ENCODE measurements around the gene SFXN2.
"Not testable (repeated sequence)": the region's sequence is repeated elsewhere in the genome, so short reads cannot be mapped to it uniquely, and the experiment has no call there.

Gene SFXN2

DNA sequence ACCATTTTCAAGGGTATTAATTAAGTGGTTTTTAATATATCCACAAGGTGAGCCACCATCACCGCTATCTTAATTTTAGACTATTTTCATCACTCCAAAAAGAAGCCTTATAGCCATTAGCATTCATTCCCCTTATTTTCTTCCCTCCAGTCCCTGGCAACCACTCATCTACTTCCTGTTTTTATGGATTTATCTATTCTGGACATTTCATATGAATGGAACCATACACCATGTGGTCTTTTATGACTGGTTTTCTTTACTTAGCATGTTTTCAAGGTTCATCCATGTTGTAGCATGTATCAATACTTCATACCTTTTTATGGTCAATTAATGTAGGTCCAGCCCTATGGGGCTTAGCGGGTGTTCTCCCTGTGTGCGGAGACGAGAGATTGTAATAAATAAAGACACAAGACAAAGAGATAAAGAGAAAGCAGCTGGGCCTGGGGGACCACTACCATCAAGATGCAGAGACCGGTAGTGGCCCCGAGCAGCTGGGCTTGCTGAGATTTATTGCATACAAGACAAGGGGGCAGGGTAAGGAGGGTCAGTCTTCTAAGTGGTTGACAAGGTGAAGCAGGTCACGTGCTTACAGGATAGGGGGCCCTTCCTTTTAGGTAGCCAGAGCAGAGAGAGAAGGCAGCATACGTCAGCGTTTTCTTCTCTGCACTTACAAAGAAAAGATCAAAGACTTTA is 44.0 kb downstream of the SFXN2 start:
- DNase-seq, result no peak

GRCh38 chr10:102758933-102759262 is 44.5 kb downstream of the SFXN2 start:
- DNase-seq, result not testable (repeated sequence)

GRCh38 chr10:102759497-102760210 is 45.2 kb downstream of the SFXN2 start:
- DNase-seq, result no peak

GRCh38 chr10:102761981-102762380 is 47.5 kb downstream of the SFXN2 start:
- DNase-seq, result no peak

DNA sequence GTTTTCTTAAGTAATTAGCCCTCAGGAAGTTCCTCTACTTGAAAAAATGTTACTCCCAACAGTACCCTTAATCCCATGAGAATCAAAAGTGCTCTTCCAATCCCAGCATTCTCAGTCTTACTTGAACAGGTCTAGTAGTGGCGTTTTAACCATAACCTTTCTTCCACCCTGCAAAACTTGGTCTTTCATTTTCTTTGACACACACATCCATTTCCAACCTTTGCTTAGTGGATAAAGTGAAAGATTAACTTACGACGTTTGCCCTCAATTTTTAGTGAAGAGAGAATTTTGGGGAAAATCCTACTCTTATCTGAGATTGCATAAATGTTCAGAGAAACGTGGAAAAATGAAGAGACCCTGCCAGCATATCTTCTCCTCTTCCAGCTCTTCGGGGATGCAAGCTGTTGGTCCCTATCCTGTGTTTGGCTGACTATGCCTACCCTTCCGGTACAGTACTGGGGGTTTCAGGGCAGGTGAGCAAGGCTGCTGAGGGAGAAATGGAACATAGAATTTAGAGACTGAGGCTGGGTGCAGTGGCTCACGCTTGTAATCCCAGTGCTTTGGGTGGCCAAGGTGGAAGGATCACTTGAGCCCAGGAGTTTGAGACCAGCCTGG is 48.1 kb downstream of the SFXN2 start:
- DNase-seq, result no peak

GRCh38 chr10:102763037-102763607 is 48.7 kb downstream of the SFXN2 start:
- DNase-seq, result no peak

- no peak for DNase-seq
Observed at GRCh38 chr10:102764470-102765161, 50.2 kb downstream of the SFXN2 start.

- no peak for DNase-seq
Observed at GRCh38 chr10:102765336-102765735, 50.9 kb downstream of the SFXN2 start.

DNA sequence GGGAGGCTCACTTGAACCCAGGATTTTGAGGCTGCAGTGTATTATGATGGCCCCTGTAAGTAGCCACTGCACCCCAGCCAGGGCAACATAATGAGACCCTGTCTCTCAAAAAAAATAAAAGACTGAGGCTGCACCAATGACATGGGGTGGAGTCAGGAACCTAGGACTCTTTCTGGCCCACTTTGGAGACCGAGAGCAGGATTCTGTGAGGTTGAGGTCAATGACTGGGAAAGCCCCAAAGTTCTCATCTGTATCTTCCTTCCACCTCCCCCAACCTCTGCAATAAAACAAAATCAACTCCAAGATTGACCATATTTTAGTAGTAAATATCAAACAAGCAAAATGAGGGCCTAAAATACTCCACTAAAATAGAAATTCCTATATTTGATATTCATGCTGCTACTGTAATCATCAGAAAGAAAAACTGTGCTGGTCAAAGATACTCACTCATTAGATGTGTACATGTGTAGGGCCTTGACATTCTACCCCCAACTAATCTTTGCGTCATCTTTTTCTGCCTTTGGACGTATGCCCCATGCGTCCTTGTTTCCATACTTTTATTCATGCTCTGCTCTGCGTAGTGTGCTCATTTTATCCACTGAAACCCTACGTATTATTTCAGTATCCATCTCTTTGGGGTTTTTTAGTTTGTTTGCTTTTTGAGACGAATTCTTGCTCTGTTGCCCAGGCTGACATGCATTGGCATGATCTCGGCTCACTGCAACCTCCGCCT is 53.2 kb downstream of the SFXN2 start:
- no peak for DNase-seq

DNA sequence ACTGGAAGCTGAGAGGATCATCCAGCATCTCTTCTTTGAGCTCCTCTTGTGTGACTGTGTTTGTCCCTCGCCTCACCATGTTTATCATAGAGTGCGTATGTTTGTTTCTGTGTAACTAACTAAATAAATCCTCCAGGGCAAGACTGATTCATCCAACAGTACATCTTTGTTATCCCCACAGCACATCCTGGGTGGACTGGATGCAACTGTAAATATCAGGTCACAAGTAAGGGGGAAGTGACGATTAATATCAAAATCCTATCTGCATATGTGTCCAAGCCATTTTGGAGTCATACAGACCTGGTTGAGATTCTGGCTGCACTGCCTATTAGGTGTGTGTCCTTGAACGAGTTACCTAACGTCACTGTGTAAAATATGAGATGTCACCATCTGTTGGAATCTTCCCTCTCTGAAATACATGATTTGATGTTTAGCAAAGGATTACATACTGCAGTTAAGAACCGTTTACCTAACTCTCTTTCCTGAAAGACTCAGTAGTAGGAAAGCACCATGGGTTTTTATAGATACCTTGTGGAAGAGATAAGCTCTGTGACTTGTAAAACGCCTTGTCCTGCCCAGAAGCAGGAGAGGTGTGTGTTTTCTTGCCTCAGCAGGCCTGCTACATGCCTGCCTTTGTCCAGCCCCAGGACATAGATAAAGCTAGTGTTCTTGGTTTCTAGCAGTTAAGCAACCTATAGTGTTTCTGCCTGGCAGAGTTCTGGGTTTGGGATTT is 55.1 kb downstream of the SFXN2 start:
- DNase-seq, result no peak

GRCh38 chr10:102770108-102770482 is 55.7 kb downstream of the SFXN2 start:
- DNase-seq, result no peak

DNA sequence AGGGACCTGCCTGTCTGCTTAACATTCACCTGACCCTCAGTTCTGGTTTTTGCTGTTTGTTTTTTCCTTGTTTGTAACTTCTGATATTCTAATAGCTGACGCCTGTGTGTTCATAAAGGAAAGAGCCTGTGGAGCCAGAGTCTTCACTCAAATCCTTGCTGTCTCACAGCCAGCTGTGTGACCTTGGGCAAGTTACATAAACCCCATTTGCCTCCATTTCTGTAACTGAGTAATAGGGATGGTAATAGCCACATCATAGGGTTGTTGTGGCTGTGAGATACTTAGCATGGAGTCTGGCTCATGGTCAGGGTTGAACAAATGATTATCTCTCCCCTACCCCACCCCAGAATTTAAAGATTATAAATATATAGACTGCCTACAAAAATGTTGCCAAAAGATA is 56.4 kb downstream of the SFXN2 start:
- DNase-seq, result no peak

GRCh38 chr10:102773320-102773719 is 58.9 kb downstream of the SFXN2 start:
- no peak for DNase-seq

- DNase-seq, result peak in 1 of 5 donors; percentile 15
Observed at GRCh38 chr10:102773986-102774385, 59.5 kb downstream of the SFXN2 start.

- DNase-seq, result no peak
Observed at GRCh38 chr10:102775201-102775934, 60.9 kb downstream of the SFXN2 start.

GRCh38 chr10:102775935-102776669 is 61.7 kb downstream of the SFXN2 start:
- no peak for DNase-seq

GRCh38 chr10:102776779-102777456 is 62.5 kb downstream of the SFXN2 start:
- DNase-seq, result no peak

DNA sequence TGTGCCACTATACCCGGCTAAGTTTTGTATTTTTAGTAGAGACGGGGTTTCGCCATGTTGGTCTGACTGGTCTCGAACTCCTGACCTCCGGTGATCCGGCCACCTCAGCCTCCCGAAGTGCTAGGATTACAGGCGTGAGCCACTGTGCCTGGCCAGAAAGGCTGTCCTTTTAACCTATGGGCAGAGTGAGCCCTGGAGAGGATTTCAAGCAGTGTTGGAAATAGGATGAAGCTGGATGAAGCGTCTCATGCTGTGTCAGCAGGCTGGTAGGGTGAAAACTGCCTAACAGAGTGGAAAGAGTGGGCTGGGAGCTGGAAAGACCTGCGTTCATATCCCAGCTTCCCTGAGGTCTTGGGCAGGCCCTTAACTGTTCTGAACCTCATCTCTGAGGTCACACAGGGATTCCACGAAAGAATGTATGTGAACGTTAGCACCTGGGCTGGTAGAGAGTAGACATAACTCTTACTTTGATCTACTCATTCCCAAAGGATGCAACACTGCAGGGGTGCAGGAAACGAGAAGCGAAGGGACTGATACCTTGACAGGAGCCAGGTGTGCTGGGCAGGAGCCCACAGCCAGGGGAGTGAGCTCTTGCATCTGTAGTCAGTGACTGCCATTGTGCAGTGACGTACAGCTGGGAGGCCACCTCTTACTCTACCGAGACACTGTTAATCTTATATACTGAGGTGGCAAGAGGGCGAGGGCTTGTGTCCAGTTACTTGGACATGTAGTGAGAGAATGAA is 63.4 kb downstream of the SFXN2 start:
- DNase-seq, result no peak

DNA sequence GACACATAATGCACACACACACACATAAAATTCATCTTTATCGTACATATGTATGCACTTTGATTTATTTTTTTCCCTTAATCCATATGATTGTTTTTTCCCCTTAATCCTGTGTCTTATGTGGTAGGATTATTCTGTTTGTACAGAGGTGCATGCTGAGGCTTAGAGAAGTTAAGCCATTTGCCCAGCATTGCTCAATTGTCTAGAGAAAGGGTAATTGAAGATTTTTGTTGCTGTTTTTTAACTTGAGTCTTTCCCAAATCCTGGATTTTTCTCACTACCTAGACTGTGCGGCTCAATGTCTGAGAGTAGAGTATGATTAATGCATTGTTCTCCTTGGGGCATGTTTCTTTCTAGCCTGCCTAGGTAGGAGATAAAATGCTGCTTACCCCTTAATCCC is 64.3 kb downstream of the SFXN2 start:
- DNase-seq, result no peak

Data from T-helper 1 cell (primary cell).